CD14-positive monocyte (primary cell): ENCODE data around the gene SLC25A39. TPM values are rescaled to one million over a fixed set of nuclear protein-coding genes. Genes with fewer than 3 reads are reported as not detected.

Source experiments
- DNase-seq, 3 donors: peaks; one replicate each; pipeline ENCODE4 v3.0.0-alpha.2; 2011 to 2022
- H2AFZ ChIP-seq: 2 replicates; pipeline ENCODE4 v1.6.0; 2012; ENCODE audit warnings: mild to moderate bottlenecking, low read depth, low read length, inconsistent platforms; ENCODE audit not compliant: insufficient read depth, poor library complexity, severe bottlenecking
- H3K27ac ChIP-seq, 2 donors: 1 replicate in 1 of 2; 2 replicates in 1 of 2; pipeline ENCODE4 v1.5.1; 2012 to 2013; ENCODE audit warnings: low read length in 2 of 2, control low read depth in 1 of 2, inconsistent platforms in 1 of 2, low read depth in 1 of 2, mild to moderate bottlenecking in 1 of 2
- H3K27me3 ChIP-seq, 2 donors: one replicate each; pipeline versions ENCODE4 v1.6.0 to v1.6.1; 2011 to 2013; ENCODE audit warnings: low read length in 2 of 2; ENCODE audit not compliant: control insufficient read depth in 2 of 2, insufficient read depth in 2 of 2
- H3K36me3 ChIP-seq, 2 donors: replicated peaks in 1 of 2; 1 replicate in 1 of 2; 2 replicates in 1 of 2; pipeline versions ENCODE4 v1.5.1 to v1.6.1; 2012 to 2013; ENCODE audit warnings: low read length in 2 of 2, control low read depth in 1 of 2, inconsistent platforms in 1 of 2, mild to moderate bottlenecking in 1 of 2; ENCODE audit not compliant: insufficient read depth in 2 of 2, control insufficient read depth in 1 of 2
- H3K4me1 ChIP-seq, 2 donors: 1 replicate in 1 of 2; 2 replicates in 1 of 2; pipeline versions ENCODE4 v1.5.1 to v1.6.1; 2012 to 2013; ENCODE audit warnings: low read length in 2 of 2, control low read depth in 1 of 2, inconsistent platforms in 1 of 2, mild to moderate bottlenecking in 1 of 2, moderate library complexity in 1 of 2; ENCODE audit not compliant: insufficient read depth in 2 of 2, control insufficient read depth in 1 of 2
- H3K4me2 ChIP-seq: replicated peaks from 2 replicates; pipeline ENCODE3; 2012; ENCODE audit warnings: low read length, moderate library complexity, mild to moderate bottlenecking; ENCODE audit not compliant: poor library complexity, severe bottlenecking; ENCODE audit errors: extremely low read depth
- H3K4me3 ChIP-seq, 3 experiments: fragments of 200-600 bp in 1 of 3; sonication (generic) in 1 of 3; replicated peaks in 1 of 3; 1 replicate in 2 of 3; 2 replicates in 1 of 3; pipeline ENCODE4 v1.5.1; 2011 to 2013; ENCODE audit warnings: low read length in 3 of 3, mild to moderate bottlenecking in 3 of 3, control low read depth in 2 of 3, low read depth in 2 of 3, inconsistent platforms in 1 of 3, moderate library complexity in 1 of 3
- H3K79me2 ChIP-seq: 2 replicates; pipeline ENCODE4 v1.6.0; 2012; ENCODE audit warnings: mild to moderate bottlenecking, control low read depth, inconsistent platforms, low read length, moderate library complexity; ENCODE audit not compliant: insufficient read depth
- H3K9ac ChIP-seq: 2 replicates; pipeline ENCODE4 v1.6.0; 2017; ENCODE audit warnings: low read length, mild to moderate bottlenecking; ENCODE audit not compliant: insufficient read depth, poor library complexity, severe bottlenecking
- H3K9me3 ChIP-seq, 2 donors: replicated peaks in 1 of 2; 1 replicate in 1 of 2; 2 replicates in 1 of 2; pipeline versions ENCODE4 v1.5.1 to v1.6.1; 2012 to 2013; ENCODE audit warnings: low read length in 2 of 2, control low read depth in 1 of 2; ENCODE audit not compliant: control insufficient read depth in 1 of 2, insufficient read depth in 1 of 2
- H4K20me1 ChIP-seq: 2 replicates; pipeline ENCODE4 v1.6.0; 2012; ENCODE audit warnings: mild to moderate bottlenecking, low read length, control low read depth, moderate library complexity; ENCODE audit not compliant: insufficient read depth
- H3K27ac Mint-ChIP-seq, 7 donors: one replicate each; pipeline ENCODE4 v1.8.0; 2020; ENCODE audit warnings: mild to moderate bottlenecking in 7 of 7, mixed read lengths in 7 of 7, moderate library complexity in 6 of 7, inconsistent platforms in 2 of 7
- H3K27me3 Mint-ChIP-seq, 3 donors: one replicate each; pipeline ENCODE4 v1.8.0; 2021 to 2022; ENCODE audit warnings: low read depth in 3 of 3, mild to moderate bottlenecking in 3 of 3, mixed read lengths in 3 of 3, moderate library complexity in 3 of 3, inconsistent platforms in 1 of 3
- H3K36me3 Mint-ChIP-seq, 2 donors: one replicate each; pipeline ENCODE4 v1.8.0; 2020; ENCODE audit warnings: mixed read lengths in 2 of 2, inconsistent platforms in 1 of 2, mild to moderate bottlenecking in 1 of 2
- H3K4me1 Mint-ChIP-seq: one replicate; pipeline ENCODE4 v1.8.0; 2020; ENCODE audit warnings: mild to moderate bottlenecking, mixed read lengths
- H3K4me3 Mint-ChIP-seq, 2 donors: one replicate each; pipeline ENCODE4 v1.8.0; 2020; ENCODE audit warnings: mild to moderate bottlenecking in 2 of 2, mixed read lengths in 2 of 2, moderate library complexity in 1 of 2
- H3K9me3 Mint-ChIP-seq, 7 donors: one replicate each; pipeline ENCODE4 v1.8.0; 2020 to 2022; ENCODE audit warnings: mixed read lengths in 7 of 7, mild to moderate bottlenecking in 6 of 7, moderate library complexity in 6 of 7, inconsistent platforms in 2 of 7
- CTCF ChIP-seq: fragments of 200-600 bp; IDR thresholded peaks from one replicate; pipeline ENCODE4 v1.8.0; 2022; ENCODE audit warnings: antibody characterized with exemption, mild to moderate bottlenecking
- WGBS: methylation state at CpG from one replicate; pipeline ENCODE4 v1.1.5; 2013; ENCODE audit warnings: missing lambda C conversion rate; ENCODE audit not compliant: insufficient coverage; 5-methylcytosine and 5-hydroxymethylcytosine counted together
- intact Hi-C, 2 donors: fragments of 100-400 bp; cut with micrococcal nuclease; formaldehyde crosslinking; loops; one replicate each; pipeline versions ENCODE4 v1.15.0 to v1.15.1; 2023
- polyA plus RNA-seq, 3 donors: library from polyadenylated mRNA; depleted of rRNA in 1 of 3; unstranded in 2 of 3; stranded (reverse) in 1 of 3; fragments of 300-500 nt in 2 of 3; fragments of >200 nt in 1 of 3; fragmentation: Illumina TruSeq in 2 of 3; gene quantifications; 1 replicate in 2 of 3; 2 replicates in 1 of 3; pipeline ENCODE4 v1.2.3, GENCODE V29; 2012 to 2021

Gene SLC25A39
- polyA plus RNA-seq, 3 donors = 64.0 to 74.8 (median 64.5) TPM

GRCh38 chr17:44277976-44278375 is 46.6 kb downstream of the SLC25A39 start:
- H2AFZ ChIP-seq = no peak overlapping the region
- no peaks in the 10 kb centered on the region for H3K9me3 ChIP-seq
- WGBS = 86% methylated on average over 1 of the region's 4 CpGs
- Mint-ChIP-seq H3K4me3 (peak overlapping the region in 1 of 2 donors; percentile 35), H3K27me3 (peaks cover 24 to 35% (median 27%) of the 10 kb centered on the region in 3 donors), H3K4me1 (peaks cover 30% of the 10 kb centered on the region), H3K9me3 (peaks cover 0 to 3% (median 0%) of the 10 kb centered on the region in 7 donors), H3K27ac (peak overlapping the region in 2 of 7 donors; percentile 66 to 93), H3K36me3 (no peaks in the 10 kb centered on the region)
- H3K79me2 ChIP-seq = no peaks in the 10 kb centered on the region
- no peaks in the 10 kb centered on the region for H3K36me3 ChIP-seq
- no peaks in the 10 kb centered on the region for H4K20me1 ChIP-seq
- no peak overlapping the region for H3K4me2 ChIP-seq
- peaks cover 0 to 7% of the 10 kb centered on the region in 2 donors for H3K27me3 ChIP-seq
- DNase-seq = no peak
- no peak overlapping the region for H3K4me3 ChIP-seq
- peaks cover 23 to 25% of the 10 kb centered on the region in 2 donors for H3K4me1 ChIP-seq
- intact Hi-C loops = loop anchor here in 1 of 2 donors (5.0 kb wide), 3 partner anchors 36 to 69 kb away; partner anchors contain the start of genes GRN and UBTF
- H3K27ac ChIP-seq = no peak overlapping the region
- H3K9ac ChIP-seq = no peak overlapping the region
- TF ChIP-seq CTCF = no peak

- no peak for DNase-seq
- Histone ChIP-seq H3K36me3 (no peaks in the 10 kb centered on the region), H3K9ac (no peak overlapping the region), H3K9me3 (no peaks in the 10 kb centered on the region), H3K79me2 (no peaks in the 10 kb centered on the region), H3K27me3 (peaks cover 0 to 7% of the 10 kb centered on the region in 2 donors), H4K20me1 (no peaks in the 10 kb centered on the region), H2AFZ (no peak overlapping the region), H3K4me1 (peaks cover 2 to 3% of the 10 kb centered on the region in 2 donors), H3K4me2 (no peak overlapping the region), H3K27ac (no peak overlapping the region), H3K4me3 (no peak overlapping the region)
- Mint-ChIP-seq H3K9me3 (peaks cover 0 to 3% (median 0%) of the 10 kb centered on the region in 7 donors), H3K36me3 (no peaks in the 10 kb centered on the region), H3K4me3 (no peak overlapping the region), H3K27ac (no peak overlapping the region), H3K27me3 (peaks cover 18 to 30% (median 21%) of the 10 kb centered on the region in 3 donors), H3K4me1 (peaks cover 14% of the 10 kb centered on the region)
- intact Hi-C loops = no loop called here
- no peak for TF ChIP-seq CTCF
- 100% methylated on average over 2 of the region's 5 CpGs for WGBS
Observed at GRCh38 chr17:44273607-44274006, 51.0 kb downstream of the SLC25A39 start.
